Measurements from ENCODE around the gene SEMA4G. TPM values are rescaled to one million over a fixed set of nuclear protein-coding genes. Genes with fewer than 3 reads are reported as not detected.

Gene SEMA4G
- total RNA-seq, 1 donor from 2014 or later: 1.0 TPM

DNA sequence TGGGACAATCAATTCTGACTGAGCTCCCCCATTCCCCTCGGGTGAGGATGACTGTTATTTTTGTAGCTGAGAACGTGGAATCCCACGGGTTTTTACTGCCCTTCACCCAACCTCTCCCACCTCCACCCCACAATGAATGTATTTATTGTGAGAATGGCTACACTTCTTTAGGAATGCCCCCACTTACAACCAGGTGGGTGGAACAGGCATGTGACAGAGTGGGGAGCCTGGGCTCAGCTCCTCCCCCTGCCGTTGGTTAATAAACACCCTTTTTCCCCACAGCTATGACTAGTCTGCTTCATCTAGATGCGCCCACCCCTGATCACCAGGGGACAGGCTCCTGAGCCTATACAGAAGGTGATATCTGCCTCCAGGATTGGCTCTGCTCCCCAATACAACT, 16.0 kb downstream of the SEMA4G start:
- DNase-seq (ENCODE audit: low spot score): peak; percentile 31
- intact Hi-C loops (cut with DNase I): loop anchor here (5.0 kb wide), 1 partner anchor 73 kb away; the partner anchor contains the start of gene SLF2

DNA sequence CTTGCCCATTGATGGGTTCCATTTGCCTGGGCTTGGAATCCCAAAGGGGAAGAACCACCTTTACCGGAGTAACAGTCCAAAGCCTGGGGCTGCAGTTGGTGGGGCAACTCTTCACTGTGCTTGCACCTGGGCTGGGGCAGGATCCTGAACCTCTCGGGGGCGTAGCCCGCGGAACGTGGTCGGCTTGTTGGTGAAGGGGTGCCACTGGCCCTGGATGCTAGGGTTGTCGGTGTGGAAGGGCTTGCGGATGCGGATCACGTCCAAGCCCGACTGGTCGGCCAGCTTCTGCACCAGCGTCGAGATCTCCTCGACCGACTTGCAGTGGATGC, 17.3 kb downstream of the SEMA4G start:
- DNase-seq (ENCODE audit: low spot score): no peak
- intact Hi-C loops (cut with DNase I): loop anchor here (5.0 kb wide), 1 partner anchor 74 kb away; the partner anchor contains the start of gene SLF2

DNA sequence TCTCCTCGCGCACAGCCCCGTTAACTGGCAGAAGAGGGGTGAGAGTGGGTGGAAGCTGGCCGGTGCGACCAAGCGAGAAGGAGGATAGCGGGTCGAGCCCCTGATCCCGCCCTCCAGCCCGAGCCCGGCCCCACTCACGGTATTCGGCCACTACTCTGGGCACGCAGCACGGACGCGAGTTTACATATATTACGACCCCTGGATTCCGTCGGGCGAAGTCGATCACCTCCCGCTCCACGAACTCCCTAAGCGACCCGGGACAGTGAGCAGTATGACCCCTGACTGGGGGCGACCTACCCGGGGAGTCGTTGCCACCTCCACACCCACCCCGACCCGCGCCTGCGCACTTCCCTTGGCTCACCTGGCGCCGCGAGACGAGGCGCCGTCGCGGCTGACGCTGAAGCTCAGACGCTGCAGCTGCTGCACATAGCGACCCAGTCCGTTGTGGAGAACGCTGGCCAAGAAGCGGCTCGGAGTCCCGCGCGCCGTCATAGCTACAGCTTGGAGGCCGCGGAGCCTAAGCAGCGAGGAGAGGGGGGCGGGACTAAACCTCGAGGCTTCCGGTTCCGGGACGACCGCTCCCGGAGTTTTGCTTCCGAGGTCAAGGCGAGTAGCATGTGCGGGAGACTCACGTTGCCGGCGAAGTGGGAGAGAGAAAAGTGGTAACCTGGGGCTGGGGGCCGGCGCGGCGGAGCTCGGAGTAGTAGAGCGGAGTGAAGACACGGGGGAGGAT, 17.8 kb downstream of the SEMA4G start, which contains the start of the genes MRPL43 and TWNK:
MRPL43 (minus strand) TSS at position 546 of the 733 bp plus-strand sequence; CDS start at position 492, 54 bp downstream.
TWNK (plus strand) TSS at position 592 of the 733 bp plus-strand sequence. CDS start 668 bp downstream, outside the sequence.
- DNase-seq (ENCODE audit: low spot score): peak; percentile 94
- intact Hi-C loops (cut with DNase I): loop anchor here (5.0 kb wide), 1 partner anchor 75 kb away; the partner anchor contains the start of gene SLF2

DNA sequence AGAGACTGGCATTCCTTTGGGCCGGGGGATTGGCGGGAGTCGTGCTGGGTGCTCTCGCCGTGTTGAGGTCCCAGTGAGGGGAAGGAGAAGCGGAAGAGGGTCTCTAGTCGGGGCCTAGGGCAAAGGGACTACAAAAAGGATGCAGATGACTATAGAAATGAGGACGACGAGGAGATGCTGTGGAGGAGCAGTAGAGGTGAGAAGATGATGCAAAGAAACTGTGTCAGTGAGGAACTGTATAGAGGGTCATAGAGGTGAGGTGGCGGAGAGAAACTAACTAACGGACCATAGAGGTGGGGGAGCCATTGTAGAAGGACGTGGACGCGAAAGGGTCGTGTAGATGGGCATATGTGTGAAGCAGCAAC, 18.4 kb downstream of the SEMA4G start:
- intact Hi-C loops (cut with DNase I): loop anchor here (5.0 kb wide), 1 partner anchor 75 kb away; the partner anchor contains the start of gene SLF2
- no peak for DNase-seq (ENCODE audit: low spot score)

DNA sequence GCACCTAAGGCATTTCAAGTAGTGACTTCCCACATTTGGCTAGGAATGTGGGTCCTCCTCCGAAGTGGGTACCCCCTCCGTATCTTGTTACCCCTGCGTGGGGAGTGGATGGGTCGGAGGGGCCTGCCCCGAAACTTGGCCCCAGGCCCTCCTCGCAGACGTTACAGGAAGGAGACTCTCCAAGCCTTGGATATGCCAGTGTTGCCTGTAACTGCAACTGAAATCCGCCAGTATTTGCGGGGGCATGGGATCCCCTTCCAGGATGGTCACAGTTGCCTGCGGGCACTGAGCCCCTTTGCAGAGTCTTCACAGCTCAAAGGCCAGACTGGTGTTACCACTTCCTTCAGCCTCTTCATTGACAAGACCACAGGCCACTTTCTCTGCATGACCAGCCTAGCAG, 18.9 kb downstream of the SEMA4G start:
- DNase-seq (ENCODE audit: low spot score): no peak
- intact Hi-C loops (cut with DNase I): loop anchor here (5.0 kb wide), 1 partner anchor 76 kb away; the partner anchor contains the start of gene SLF2

DNA sequence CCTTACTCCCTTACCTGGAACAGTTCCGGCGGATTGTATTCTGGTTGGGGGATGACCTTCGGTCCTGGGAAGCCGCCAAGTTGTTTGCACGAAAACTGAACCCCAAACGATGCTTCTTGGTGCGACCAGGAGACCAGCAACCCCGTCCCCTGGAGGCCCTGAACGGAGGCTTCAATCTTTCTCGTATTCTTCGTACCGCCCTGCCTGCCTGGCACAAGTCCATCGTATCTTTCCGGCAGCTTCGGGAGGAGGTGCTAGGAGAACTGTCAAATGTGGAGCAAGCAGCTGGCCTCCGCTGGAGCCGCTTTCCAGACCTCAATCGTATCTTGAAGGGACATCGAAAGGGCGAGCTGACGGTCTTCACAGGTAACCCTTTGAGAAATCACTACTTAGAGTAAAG, 19.8 kb downstream of the SEMA4G start:
- no peak for DNase-seq (ENCODE audit: low spot score)
- intact Hi-C loops (cut with DNase I): loop anchor here (5.0 kb wide), 1 partner anchor 77 kb away; the partner anchor contains the start of gene SLF2

DNA sequence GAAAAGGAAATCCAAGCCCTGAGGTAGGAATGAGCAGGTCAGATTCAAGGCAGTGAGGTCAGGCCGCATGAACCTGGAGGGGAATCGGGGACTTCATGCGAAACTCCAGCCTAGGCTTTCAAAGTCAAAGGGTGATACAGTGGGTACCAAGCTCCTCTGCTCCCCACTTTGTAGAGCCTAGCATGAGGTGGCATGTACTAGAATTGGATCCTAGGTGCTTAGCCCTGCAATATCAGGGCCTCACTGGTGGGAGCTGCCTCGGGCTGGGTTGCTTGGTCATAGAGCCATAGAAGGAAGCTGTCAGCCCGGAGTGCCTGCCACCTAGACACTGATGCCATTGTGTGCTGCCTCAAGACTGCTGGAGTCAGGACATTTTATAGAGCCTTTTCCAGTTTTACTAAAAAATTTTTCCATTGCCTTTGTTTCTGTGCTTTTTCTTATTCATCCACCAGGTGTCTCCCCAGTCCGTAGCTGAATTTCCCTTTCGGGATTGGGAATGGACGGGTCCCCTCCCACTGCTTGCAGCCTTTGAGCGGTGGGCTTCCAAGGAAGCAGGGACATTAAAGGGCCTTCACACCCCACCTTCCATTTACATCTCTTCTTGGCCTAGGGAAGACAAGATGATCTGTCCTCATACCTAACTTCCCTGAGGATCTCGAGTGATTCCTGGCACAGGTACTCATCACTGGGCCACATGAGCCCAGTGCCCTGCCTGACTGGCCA, 24.8 kb downstream of the SEMA4G start:
- intact Hi-C loops (cut with DNase I): no loop called here

DNA sequence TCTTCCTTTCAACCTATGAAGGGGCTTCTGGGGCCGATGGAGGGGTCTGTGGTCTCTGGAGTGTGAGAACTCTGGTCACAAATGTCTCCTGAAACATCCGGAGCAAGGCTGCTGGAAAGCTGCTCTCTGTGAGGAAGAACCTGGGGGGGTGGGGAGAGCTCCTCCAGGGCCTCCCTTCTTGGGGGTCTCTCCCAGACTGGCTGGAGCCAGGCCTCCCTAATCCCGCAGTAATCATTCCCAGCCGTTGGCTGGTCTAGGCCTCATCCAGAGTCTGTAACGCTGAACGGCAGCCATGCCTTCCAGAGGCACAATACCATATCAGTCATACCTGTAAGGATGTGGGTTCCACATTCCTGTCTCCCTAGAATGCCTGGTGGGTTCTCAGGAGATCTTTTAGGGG, 25.9 kb downstream of the SEMA4G start:
- intact Hi-C loops (cut with DNase I): loop anchor here (1.0 to 5.0 kb wide), 2 partner anchors 19 to 67 kb away; partner anchors contain the start of gene KAZALD1
- no peak for DNase-seq (ENCODE audit: low spot score)

More for the DNA sequence above, 24.8 kb downstream of the SEMA4G start:
- DNase-seq (ENCODE audit: low spot score): no peak

DNA sequence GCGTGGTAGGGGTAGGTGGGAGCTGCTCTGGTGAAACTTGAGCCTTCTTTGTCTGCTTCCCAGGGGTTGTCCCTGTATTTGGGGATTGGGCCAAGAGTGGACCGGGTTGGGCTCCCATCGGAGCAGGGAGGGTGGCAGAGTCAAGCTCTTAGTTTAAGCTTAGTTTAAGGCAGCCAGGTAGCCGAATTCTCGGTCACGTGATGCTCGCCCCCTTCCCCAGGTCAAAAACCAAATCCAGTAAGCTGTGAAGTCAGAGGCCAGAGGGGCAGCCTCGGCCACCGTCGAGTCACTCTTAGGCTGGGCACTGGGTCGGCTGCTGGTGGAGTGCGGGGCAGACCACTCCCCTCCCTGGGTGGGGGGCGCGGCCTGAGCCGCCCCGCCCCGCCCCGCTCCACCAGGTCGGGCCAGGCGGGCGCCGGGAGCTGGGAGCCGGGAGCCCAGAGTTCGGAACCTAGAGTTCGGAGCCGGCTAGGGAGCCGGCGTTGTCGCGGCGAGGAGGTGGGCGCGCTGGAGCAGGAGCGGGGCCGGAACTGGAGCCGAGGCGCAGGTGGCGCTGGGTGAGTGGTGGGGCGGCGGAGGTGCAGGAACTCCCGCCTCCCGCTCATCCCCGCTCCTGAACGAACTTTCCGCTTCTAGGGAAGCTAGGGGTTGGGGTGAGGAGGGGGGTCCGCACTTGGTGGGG, 27.5 kb downstream of the SEMA4G start:
- no peak for DNase-seq (ENCODE audit: low spot score)
- intact Hi-C loops (cut with DNase I): loop anchor here (5.0 kb wide), 1 partner anchor 65 kb away; the partner anchor contains the start of gene KAZALD1

DNA sequence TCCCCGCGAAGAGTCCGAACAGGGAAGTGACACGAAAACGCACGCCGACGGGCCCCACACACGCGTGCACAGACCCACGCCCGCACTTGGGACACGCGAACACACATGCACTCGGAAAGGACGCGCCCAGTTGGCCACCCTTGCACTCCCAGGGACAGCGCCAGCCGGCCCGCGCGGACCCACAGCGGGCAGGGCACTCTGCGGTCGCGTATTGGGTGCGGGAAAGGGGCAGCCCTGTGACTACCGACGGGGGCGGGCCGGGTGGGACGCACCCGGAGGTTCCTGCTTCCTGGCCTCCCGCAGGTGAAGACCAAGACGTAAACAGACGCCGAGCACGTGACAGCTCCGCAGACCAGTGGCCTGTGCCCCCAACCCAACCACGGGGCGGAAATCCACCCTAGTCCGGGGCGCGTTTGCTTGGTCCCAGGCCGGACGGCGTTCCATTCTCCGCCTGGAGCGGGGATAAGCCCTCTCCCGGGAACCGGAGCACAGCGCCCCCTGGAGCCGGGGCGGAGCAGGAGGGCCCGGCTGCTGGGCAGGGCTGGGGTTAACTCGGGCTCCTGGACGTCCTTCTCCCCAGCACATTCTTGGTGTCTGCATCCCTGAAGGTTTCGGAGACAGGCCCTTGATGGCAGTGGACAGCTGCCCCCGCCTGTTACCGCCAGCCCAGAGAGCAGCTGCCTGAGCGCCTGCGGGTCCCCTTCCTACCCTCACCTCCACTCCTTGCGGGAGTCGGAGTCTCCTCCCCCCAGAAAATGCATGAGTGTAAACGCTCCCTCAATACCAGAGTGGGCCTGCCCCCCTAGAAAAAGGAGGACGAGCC, 28.3 kb downstream of the SEMA4G start:
- intact Hi-C loops (cut with DNase I): loop anchor here (2.0 to 5.0 kb wide), 2 partner anchors 33 to 65 kb away; partner anchors contain the start of genes KAZALD1, PDZD7 and SFXN3
- DNase-seq (ENCODE audit: low spot score): peak; percentile 92

DNA sequence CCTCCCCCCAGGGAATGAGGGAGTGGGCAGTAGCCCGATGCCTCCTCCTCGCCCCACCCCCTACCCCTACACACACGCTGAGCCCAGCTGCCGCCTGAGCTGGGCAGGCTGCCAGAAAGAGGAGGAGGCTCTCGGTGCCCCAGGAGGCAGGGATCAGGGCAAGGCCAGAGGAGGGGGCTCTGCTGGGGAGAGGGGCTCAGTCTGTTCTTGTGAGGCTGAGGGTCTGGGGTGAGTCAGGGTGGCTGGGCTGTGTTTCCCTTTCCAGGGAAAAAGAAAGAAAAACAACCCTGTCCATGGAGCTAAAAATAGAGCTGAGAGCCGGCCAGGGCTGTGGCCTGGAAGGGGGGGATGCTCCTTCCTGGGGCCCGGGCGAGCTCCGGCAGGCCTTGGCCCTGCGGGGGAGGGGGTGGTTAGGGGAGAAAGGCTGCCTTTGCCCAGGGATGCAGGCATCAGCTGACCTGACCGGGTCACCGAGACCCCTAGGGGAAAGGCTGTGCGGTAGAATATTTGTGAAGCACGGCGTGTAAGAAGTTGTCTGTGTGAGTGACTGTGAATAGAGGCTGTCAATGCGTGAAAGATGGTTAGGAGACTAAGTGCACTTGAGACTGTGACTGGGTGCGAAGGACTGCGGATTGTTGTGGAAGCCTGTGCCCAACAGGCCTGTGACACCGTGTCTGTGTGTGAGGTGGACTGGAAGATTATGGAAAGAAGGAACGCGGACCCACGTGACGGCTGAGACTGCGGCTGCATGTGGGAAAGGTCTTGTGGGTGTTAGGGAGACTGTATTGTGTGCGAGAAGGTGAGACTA, 29.1 kb downstream of the SEMA4G start:
- peak; percentile 91 for DNase-seq (ENCODE audit: low spot score)
- intact Hi-C loops (cut with DNase I): loop anchor here (2.0 to 5.0 kb wide), 2 partner anchors 32 to 64 kb away; partner anchors contain the start of genes KAZALD1, PDZD7 and SFXN3

DNA sequence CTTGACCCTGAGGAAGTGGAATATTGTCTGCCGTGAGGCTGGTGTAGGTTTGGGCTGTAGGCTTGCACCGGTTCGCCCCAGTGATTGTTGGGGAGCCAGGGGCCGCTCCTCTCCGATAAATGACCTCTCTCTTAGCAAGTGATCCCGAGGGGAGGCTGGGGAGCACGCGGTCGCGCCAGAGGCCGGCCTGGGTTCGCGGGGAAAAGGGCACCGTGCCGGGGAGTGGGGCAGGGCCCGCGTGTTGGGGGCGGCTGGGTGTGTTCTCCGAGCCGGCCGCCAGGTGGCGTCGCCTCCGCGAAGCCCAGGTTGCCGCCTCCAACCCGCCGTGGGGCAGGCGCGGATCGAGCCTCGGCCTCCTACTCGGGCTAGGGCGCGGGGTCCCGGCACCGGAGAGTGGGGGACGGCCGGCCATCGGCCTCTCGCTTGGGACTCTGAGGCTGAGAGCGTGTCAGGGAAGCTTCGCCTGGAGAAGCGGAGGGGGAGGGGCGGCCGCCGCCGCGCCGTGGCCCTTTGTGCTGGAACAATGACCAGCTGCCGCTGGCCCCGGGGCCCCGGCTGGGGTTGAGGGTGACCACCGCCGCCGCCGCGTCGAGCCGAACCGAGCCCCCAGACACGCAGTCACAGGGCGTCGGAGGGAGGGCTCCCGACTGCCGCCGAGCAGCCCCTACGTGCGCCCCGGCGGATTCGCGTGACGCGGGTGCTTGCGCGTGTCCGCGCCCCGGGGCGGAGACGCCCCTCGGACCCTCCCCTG, 29.9 kb downstream of the SEMA4G start:
- intact Hi-C loops (cut with DNase I): loop anchor here (2.0 to 5.0 kb wide), 2 partner anchors 32 to 63 kb away; partner anchors contain the start of genes KAZALD1, PDZD7 and SFXN3
- peak; percentile 94 for DNase-seq (ENCODE audit: low spot score)

DNA sequence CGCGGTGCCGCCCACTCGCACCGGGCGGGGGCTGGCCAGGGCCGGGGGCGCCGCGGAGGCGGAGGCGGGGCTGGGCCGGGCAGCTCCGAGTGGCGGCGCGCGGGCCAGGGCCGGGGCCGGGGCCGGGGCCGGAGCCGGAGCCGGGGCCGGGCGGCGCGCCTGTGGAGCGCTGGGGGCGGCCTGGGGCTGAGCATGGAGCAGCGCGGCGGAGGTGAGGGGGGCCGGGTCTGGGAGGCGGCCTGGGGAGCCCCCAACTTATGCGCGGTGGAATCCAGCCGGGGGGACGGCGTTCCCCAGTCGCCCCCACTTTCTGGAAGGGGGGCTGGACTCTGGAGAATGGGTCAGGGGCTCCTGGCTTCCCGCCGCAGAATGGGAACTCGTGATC, 30.4 kb downstream of the SEMA4G start, which contains the start of gene LZTS2:
LZTS2 (plus strand) TSS at position 67 of the 385 bp plus-strand sequence. CDS start 2,731 bp downstream, outside the sequence.
- intact Hi-C loops (cut with DNase I): loop anchor here (2.0 to 5.0 kb wide), 2 partner anchors 31 to 63 kb away; partner anchors contain the start of genes KAZALD1, PDZD7 and SFXN3
- DNase-seq (ENCODE audit: low spot score): no peak

DNA sequence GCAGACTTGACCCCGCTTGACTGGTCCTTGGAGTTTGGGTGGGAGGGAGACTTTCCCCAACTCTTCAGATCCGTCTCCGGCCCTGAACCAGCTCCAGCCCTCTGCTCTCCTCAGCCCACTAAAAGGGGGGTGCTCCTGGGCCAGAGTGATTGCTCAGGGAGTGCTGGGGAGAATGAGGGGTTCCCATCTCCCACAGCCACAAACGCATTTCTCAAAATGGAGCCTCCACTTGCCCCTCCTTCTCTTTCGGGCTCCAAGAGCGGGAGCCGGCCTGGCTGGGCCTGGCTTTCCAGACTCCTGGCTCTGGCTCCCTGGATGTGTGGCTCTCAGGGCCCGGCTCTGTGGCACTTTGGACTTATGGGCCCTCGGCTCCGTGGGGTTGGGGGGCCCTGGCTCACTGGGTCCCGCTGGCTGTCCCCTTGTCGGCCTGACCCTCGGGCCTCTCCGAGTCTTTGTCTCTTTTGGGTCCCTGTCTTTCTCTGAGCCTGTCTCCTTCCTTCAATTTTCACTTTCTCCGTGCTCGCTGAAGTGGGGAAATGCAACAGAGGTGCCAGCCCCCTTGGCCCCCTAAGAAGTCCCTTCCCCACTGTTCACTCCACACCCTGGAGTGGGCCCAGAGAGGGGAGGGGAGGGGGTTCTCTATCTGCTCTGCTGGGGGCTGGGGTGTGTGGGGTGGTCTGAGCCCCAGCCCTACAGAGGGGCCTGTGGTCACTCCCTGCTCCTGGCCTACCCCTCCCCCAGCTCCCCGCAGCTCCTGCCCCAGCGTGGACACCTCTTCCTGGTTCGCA, 31.0 kb downstream of the SEMA4G start:
- intact Hi-C loops (cut with DNase I): no loop called here
- DNase-seq (ENCODE audit: low spot score): no peak

DNA sequence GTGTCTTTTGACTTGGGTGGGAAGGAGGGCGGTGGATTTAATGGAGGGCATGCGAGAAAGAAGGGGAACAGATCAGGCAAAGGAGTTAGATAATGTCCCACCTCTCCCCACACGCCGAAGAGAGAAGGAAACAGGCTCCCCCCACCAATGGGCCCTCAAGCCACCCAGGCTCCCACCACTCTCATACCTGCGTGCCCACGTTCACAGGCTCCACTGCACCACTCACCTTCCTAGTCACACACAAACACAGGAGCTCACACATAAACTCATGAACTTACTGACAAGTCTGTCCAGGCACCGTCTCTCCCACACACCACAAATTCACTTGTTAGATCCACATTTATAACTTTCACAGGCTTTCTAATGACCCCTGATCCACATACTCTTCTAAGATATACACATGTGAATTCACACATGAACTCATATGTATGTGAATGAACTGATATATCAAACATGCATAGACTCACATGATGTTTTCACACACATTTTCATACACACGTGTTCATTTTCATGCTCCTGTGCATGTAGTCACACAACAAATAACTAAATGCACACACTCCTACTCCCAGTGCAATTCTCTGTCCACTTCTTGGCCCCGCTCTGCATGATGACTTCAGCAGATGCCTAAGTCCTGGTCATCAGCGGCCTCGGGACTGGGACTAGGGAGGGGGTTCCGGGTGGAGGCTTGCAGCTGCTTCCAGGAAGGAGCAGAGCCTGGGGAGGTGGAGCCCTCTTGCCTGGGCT, 31.8 kb downstream of the SEMA4G start:
- intact Hi-C loops (cut with DNase I): no loop called here

More for the DNA sequence above, 31.8 kb downstream of the SEMA4G start:
- DNase-seq (ENCODE audit: low spot score): peak; percentile 93
